Endothelial cell (in vitro differentiated cells): ENCODE results near the gene TMTC1. TPM values are rescaled to one million over a fixed set of nuclear protein-coding genes. Genes with fewer than 3 reads are reported as not detected.

Experiments
- DNase-seq: peaks from one replicate; pipeline ENCODE4 v3.0.0; 2021; ENCODE audit warnings: low spot score
- H3K27ac Mint-ChIP-seq: one replicate; pipeline ENCODE4 v1.8.0; 2021; ENCODE audit warnings: mixed read lengths, inconsistent platforms; ENCODE audit not compliant: unreplicated experiment
- H3K27me3 Mint-ChIP-seq: one replicate; pipeline ENCODE4 v1.8.0; 2021; ENCODE audit warnings: mild to moderate bottlenecking, moderate library complexity, mixed read lengths, inconsistent platforms; ENCODE audit not compliant: unreplicated experiment
- H3K36me3 Mint-ChIP-seq: one replicate; pipeline ENCODE4 v1.8.0; 2021; ENCODE audit warnings: mild to moderate bottlenecking, low read depth, mixed read lengths, inconsistent platforms; ENCODE audit not compliant: unreplicated experiment
- H3K4me1 Mint-ChIP-seq: one replicate; pipeline ENCODE4 v1.8.0; 2021; ENCODE audit warnings: mild to moderate bottlenecking, mixed read lengths, inconsistent platforms; ENCODE audit not compliant: unreplicated experiment
- H3K4me3 Mint-ChIP-seq: one replicate; pipeline ENCODE4 v1.8.0; 2021; ENCODE audit warnings: mild to moderate bottlenecking, mixed read lengths, inconsistent platforms; ENCODE audit not compliant: unreplicated experiment
- H3K9me3 Mint-ChIP-seq: one replicate; pipeline ENCODE4 v1.8.0; 2021; ENCODE audit warnings: mixed read lengths, inconsistent platforms; ENCODE audit not compliant: unreplicated experiment
- CTCF ChIP-seq: fragments of 200-600 bp; sonication (generic); IDR thresholded peaks from one replicate; pipeline ENCODE4 v1.5.0; 2021; ENCODE audit warnings: antibody characterized with exemption; ENCODE audit not compliant: unreplicated experiment
- total RNA-seq: library from RNA; stranded (reverse); fragmentation: NEBNext Ultra II Directional; extraction: Animal tissue kit (Norgen Biotek cat#: 25700); gene quantifications from one replicate; pipeline ENCODE4 v1.2.1, GENCODE V29; 2021; ENCODE audit not compliant: unreplicated experiment

Gene TMTC1
- total RNA-seq, 1 donor from 2014 or later, result 0.95 TPM

DNA sequence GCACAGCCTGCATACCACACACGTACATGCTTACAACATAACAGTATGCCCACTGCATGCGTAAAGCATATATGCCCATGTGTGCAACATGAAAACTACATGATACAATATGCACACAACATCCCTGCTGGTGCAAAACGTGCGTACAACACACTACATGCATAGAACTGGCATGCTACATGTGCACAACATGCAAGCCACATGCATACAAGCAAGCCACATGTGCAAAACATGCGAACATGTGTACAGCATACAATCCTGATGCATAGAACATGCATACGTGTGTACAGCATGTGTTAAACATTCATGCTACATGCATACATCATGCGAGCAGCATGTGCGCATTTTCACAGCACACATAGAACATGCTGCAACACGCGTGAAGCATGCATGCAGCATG is 8.4 kb upstream of the TMTC1 start:
- DNase-seq, result no peak
- TF ChIP-seq CTCF, result no peak
- no peaks in the 10 kb centered on the region for H3K4me1 Mint-ChIP-seq
- no peak overlapping the region for H3K4me3 Mint-ChIP-seq
- no peaks in the 10 kb centered on the region for H3K27me3 Mint-ChIP-seq
- no peak overlapping the region for H3K27ac Mint-ChIP-seq
- no peaks in the 10 kb centered on the region for H3K36me3 Mint-ChIP-seq
- H3K9me3 Mint-ChIP-seq, result no peaks in the 10 kb centered on the region

DNA sequence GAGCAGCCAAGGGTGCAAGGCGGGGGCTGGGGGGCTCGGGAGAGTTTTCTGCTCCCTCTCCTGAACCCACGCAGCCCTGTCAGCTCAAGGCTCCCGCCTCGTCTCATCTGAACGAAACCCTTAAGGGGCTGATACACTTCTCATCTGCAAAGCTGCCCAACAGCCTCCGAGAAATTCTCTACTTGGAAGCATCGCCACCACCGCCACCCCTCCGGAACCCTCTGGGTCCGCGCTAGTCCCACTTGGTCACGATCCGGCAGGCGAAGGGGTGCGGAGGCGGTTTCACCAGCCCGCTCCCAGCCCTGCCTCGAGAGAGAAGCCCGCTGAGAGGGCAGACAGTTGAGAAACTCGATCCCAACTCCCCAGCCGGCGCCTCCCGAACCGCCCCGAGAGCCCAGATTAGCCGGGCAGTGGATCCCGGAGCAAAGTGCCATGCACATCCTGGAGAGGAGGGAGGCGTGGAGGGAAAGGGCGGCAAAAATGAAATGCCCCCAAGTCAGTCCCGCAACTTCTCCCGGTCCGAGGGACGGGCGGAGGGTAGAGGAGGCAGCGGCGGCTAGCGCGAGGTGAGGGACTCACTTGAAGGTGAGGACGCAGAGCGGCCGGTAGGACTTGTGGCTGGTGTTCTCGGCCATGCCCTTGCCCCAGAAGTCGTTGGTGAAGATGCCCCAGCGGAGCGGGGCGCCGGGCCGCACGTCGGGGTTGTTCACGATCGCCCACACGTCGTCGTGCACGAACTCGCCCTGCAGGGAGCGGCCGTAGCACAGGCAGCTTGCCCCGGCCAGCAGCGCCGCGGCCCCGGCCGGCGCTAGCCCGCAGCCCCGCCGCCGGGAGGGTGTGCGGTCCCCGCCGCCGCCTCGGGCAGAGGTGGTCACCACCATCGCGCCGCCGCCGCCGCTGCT is 620 bp downstream of the TMTC1 start:
- Mint-ChIP-seq H3K36me3 (no peaks in the 10 kb centered on the region), H3K4me1 (peaks cover 3% of the 10 kb centered on the region), H3K27ac (no peak overlapping the region), H3K9me3 (no peaks in the 10 kb centered on the region), H3K4me3 (peak overlapping the region; percentile 91), H3K27me3 (peaks cover 5% of the 10 kb centered on the region)
- TF ChIP-seq CTCF, result no peak
- DNase-seq, result peak; percentile 35

GRCh38 chr12:29782285-29782870 is 1.4 kb downstream of the TMTC1 start:
- Mint-ChIP-seq H3K4me3 (peak overlapping the region; percentile 91), H3K27ac (no peak overlapping the region), H3K36me3 (no peaks in the 10 kb centered on the region), H3K27me3 (peaks cover 5% of the 10 kb centered on the region), H3K9me3 (no peaks in the 10 kb centered on the region), H3K4me1 (peaks cover 3% of the 10 kb centered on the region)
- no peak for DNase-seq
- TF ChIP-seq CTCF, result no peak

GRCh38 chr12:29781705-29782266 is 2.0 kb downstream of the TMTC1 start:
- Mint-ChIP-seq H3K4me3 (no peak overlapping the region), H3K36me3 (no peaks in the 10 kb centered on the region), H3K9me3 (no peaks in the 10 kb centered on the region), H3K4me1 (peaks cover 3% of the 10 kb centered on the region), H3K27me3 (peaks cover 5% of the 10 kb centered on the region), H3K27ac (no peak overlapping the region)
- no peak for DNase-seq
- no peak for TF ChIP-seq CTCF

DNA sequence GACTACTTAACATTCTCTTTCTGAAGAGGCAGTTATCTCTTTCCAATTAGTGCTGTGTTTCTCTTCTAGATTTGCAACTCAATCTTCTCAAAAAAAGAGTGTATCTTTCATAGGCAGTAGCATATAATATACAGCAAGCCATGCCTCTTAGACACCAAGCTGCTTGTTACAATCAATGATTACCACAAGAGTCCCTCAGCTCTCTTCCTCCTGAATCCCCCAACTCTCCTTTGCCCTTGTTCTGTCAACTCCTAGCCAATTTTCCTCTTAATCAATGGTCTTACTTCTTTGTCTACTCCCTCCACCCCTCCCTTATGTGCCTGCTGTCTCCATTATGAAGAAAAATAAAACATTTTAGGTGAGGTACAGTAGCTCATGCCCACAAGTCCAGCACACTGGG is 2.6 kb downstream of the TMTC1 start:
- Mint-ChIP-seq H3K27me3 (peaks cover 5% of the 10 kb centered on the region), H3K36me3 (no peaks in the 10 kb centered on the region), H3K4me1 (peaks cover 3% of the 10 kb centered on the region), H3K27ac (no peak overlapping the region), H3K4me3 (no peak overlapping the region), H3K9me3 (no peaks in the 10 kb centered on the region)
- DNase-seq, result no peak
- TF ChIP-seq CTCF, result no peak
